Lung (tissue), 16 donors: Measurements from ENCODE around the gene RBM4. TPM values are rescaled to one million over a fixed set of nuclear protein-coding genes. Genes with fewer than 3 reads are reported as not detected.
"Not testable (repeated sequence)": the region's sequence is repeated elsewhere in the genome, so short reads cannot be mapped to it uniquely, and the experiment has no call there.

Source experiments
- ATAC-seq: fragments of 200-7000 bp; cut with Tn5 transposase; one replicate; pipeline ENCODE4 v1.9.1; 2020; ENCODE audit warnings: moderate number of reproducible peaks; ENCODE audit not compliant: insufficient read depth, low FRiP score
- DNase-seq, 3 donors: peaks; one replicate each; pipeline ENCODE4 v3.0.0-alpha.2; 2013 to 2017
- H3K27ac ChIP-seq, 2 donors: one replicate each; pipeline ENCODE4 v1.5.1; 2013; ENCODE audit warnings: mild to moderate bottlenecking in 2 of 2, moderate library complexity in 2 of 2, control low read depth in 1 of 2, inconsistent platforms in 1 of 2, low read depth in 1 of 2, low read length in 1 of 2
- H3K27me3 ChIP-seq, 3 donors: one replicate each; pipeline ENCODE4 v1.5.1; 2013; ENCODE audit warnings: low read length in 2 of 3; ENCODE audit not compliant: control insufficient read depth in 3 of 3, insufficient read depth in 3 of 3
- H3K36me3 ChIP-seq, 4 donors: one replicate each; pipeline ENCODE4 v1.5.1; 2013; ENCODE audit warnings: low read length in 4 of 4, mild to moderate bottlenecking in 1 of 4, moderate library complexity in 1 of 4; ENCODE audit not compliant: control insufficient read depth in 4 of 4, insufficient read depth in 4 of 4
- H3K4me1 ChIP-seq, 5 donors: one replicate each; pipeline ENCODE4 v1.5.1; 2013; ENCODE audit warnings: low read length in 5 of 5, mild to moderate bottlenecking in 2 of 5, moderate library complexity in 1 of 5; ENCODE audit not compliant: control insufficient read depth in 5 of 5, insufficient read depth in 5 of 5
- H3K4me3 ChIP-seq: one replicate; pipeline ENCODE4 v1.5.1; 2013; ENCODE audit warnings: mild to moderate bottlenecking, control low read depth, moderate library complexity
- H3K9ac ChIP-seq, 2 donors: one replicate each; pipeline ENCODE4 v1.5.1; 2013; ENCODE audit warnings: low read length in 2 of 2, control low read depth in 1 of 2; ENCODE audit not compliant: insufficient read depth in 1 of 2
- H3K9me3 ChIP-seq, 4 donors: one replicate each; pipeline ENCODE4 v1.5.1; 2013; ENCODE audit warnings: low read length in 3 of 4, mild to moderate bottlenecking in 1 of 4, moderate library complexity in 1 of 4; ENCODE audit not compliant: control insufficient read depth in 4 of 4, insufficient read depth in 3 of 4
- WGBS, 2 donors: extraction: QIAGEN DNeasy Blood & Tissue Kit; methylation state at CpG; one replicate each; pipeline ENCODE4 v1.1.7; 2013; 5-methylcytosine and 5-hydroxymethylcytosine counted together
- long read RNA-seq, 5 donors: transcript quantifications; one replicate each; lab custom pipeline, GENCODE V29; 2026
- polyA plus RNA-seq, 2 donors: library from polyadenylated mRNA; stranded (reverse); fragments of 200-250 nt; gene quantifications; one replicate each; pipeline ENCODE4 v1.2.1, GENCODE V29; 2013
- total RNA-seq, 2 donors: library from RNA; depleted of rRNA in 1 of 2; stranded (reverse); fragments of >200 nt in 1 of 2; gene quantifications; one replicate each; pipeline ENCODE4 v1.2.1, GENCODE V29; 2014 to 2021
- TF ChIP-seq, protein P1 (sequence below): IDR thresholded peaks from 2 replicates; pipeline ENCODE4 v1.5.1; 2012; ENCODE audit warnings: mild to moderate bottlenecking; ENCODE audit errors: control extremely low read depth, extremely low read depth
- donor health status: control.
- donor health status: control.
- donor health status: Bipolar disorder and iron deficiency.
- donor health status: healthy.
- donor health status: DM: yes; HTN: yes; CAD: no.

The RBM4 gene, protein sequence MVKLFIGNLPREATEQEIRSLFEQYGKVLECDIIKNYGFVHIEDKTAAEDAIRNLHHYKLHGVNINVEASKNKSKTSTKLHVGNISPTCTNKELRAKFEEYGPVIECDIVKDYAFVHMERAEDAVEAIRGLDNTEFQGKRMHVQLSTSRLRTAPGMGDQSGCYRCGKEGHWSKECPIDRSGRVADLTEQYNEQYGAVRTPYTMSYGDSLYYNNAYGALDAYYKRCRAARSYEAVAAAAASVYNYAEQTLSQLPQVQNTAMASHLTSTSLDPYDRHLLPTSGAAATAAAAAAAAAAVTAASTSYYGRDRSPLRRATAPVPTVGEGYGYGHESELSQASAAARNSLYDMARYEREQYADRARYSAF
- total RNA-seq (100 to 1,000 TPM; 102 to 153 TPM), polyA plus RNA-seq (10 to 100 TPM; 77.2 to 98.8 TPM)
- long read RNA-seq, donor 1, transcript RBM4-203 (3 exons, 921 nt): major isoform, 33 of 120 reads
- long read RNA-seq, donor 1, transcript RBM4-205 (3 exons, 2,321 nt): minor isoform, 8 of 120 reads
- long read RNA-seq, donor 1, transcript RBM4-206 (2 exons, 1,548 nt): minor isoform, 10 of 120 reads
- long read RNA-seq, donor 1, transcript RBM4-201 (4 exons, 1,694 nt): minor isoform, 26 of 120 reads
- long read RNA-seq, donor 1, partial matches to known transcripts: 33 of 120 reads
- long read RNA-seq, donor 1, other reads (novel, unspliced or antisense): 0 of 120 reads
- long read RNA-seq, donor 2, transcript RBM4-203 (3 exons, 921 nt): major isoform, 16 of 46 reads
- long read RNA-seq, donor 2, transcript RBM4-201 (4 exons, 1,694 nt): minor isoform, 9 of 46 reads
- long read RNA-seq, donor 2, partial matches to known transcripts: 13 of 46 reads
- long read RNA-seq, donor 2, other reads (novel, unspliced or antisense): 0 of 46 reads
- long read RNA-seq, donor 3, transcript RBM4-203 (3 exons, 921 nt): major isoform, 18 of 74 reads
- long read RNA-seq, donor 3, transcript RBM4-201 (4 exons, 1,694 nt): minor isoform, 16 of 74 reads
- long read RNA-seq, donor 3, partial matches to known transcripts: 28 of 74 reads
- long read RNA-seq, donor 3, other reads (novel, unspliced or antisense): 0 of 74 reads
- long read RNA-seq, donor 4, transcript RBM4-203 (3 exons, 921 nt): major isoform, 16 of 78 reads
- long read RNA-seq, donor 4, transcript RBM4-201 (4 exons, 1,694 nt): minor isoform, 10 of 78 reads
- long read RNA-seq, donor 4, transcript RBM4-206 (2 exons, 1,548 nt): minor isoform, 5 of 78 reads
- long read RNA-seq, donor 4, partial matches to known transcripts: 44 of 78 reads
- long read RNA-seq, donor 4, other reads (novel, unspliced or antisense): 0 of 78 reads
- long read RNA-seq, donor 5, transcript RBM4-203 (3 exons, 921 nt): major isoform, 45 of 163 reads
- long read RNA-seq, donor 5, transcript RBM4-206 (2 exons, 1,548 nt): minor isoform, 8 of 163 reads
- long read RNA-seq, donor 5, transcript RBM4-205 (3 exons, 2,321 nt): minor isoform, 8 of 163 reads
- long read RNA-seq, donor 5, transcript RBM4-201 (4 exons, 1,694 nt): minor isoform, 28 of 163 reads
- long read RNA-seq, donor 5, partial matches to known transcripts: 33 of 163 reads
- long read RNA-seq, donor 5, other reads (novel, unspliced or antisense): 24 of 163 reads

DNA sequence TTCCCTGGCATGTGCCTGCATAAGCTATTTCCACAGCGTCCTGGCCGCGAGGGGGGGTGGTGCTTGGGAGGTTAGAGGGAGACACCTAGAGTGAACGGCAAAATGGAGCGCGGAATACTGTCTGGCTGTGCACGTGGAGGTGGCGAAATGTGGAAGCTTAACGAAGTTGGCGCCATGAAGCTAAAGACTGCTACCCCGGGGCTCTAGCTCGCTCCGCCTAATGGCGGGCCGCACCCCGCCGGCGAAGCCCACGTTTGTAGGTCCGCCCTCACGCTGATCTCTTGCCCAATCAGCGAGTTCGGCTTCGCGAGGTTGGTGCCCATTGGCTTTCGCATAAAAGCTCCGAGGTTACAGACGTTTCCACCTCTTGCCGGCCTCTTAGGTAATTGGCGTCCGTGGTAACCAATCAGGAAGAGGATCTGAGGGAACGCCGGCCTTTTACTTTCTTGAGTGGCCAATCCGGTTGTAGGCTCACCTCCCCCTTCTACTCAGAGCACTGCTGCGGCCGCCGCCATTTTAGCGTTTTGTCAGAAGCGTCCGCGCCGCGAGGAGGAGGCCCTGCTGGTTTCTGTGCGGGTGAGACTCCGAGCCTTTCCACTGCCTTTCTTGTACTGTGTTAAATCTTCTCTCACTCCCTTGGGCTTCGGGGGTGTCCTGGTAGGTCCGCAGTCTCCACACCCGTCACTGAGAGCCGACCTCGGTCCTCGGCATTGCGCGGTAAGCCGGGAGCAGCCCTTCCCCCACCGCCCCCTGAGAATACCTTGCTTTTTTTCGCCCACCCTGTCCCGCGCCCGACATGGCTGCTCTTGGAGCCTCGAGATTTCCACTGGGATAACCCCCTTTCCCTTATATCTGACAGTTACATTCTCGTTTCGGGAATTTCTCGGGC, at the start of gene RBM4:
Gene RBM4 (plus strand): TSS at position 527 of the 889 bp plus-strand sequence. CDS start 1,009 bp downstream, outside the sequence.
- H3K36me3 ChIP-seq: peaks cover 5 to 36% (median 18%) of the 10 kb centered on the region in 4 donors
- WGBS, 2 donors: 0% methylated on average over 60 to 63 of the region's 63 CpGs
- ATAC-seq: peak; percentile 97

DNA sequence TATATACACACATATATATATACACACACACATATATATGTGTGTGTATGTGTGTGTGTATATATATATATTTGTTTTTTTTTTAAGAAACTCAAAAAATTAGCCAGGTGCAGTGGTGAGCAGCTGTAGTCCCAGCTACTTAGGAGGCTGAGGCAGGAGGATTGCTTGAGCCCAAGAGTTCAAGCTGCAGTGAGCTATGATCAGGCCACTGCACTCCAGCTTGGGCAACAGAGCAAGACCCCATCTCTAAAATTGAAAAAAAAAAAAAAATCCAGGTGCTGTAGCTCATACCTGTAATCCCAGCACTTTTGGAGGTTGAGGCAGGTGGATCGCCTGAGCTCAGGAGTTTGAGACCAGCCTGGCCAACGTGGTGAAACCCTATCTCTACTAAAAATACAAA, 49.2 kb upstream of the RBM4 start:
- peaks cover 0 to 14% (median 3%) of the 10 kb centered on the region in 5 donors for H3K4me1 ChIP-seq
- not testable (repeated sequence) for H3K27me3 ChIP-seq, H3K27ac ChIP-seq, DNase-seq, ATAC-seq, H3K36me3 ChIP-seq, H3K9ac ChIP-seq, H3K9me3 ChIP-seq, H3K4me3 ChIP-seq
- WGBS, 2 donors: 70 to 78% methylated on average over 2 of the region's 2 CpGs

More for the DNA sequence above, at the start of gene RBM4:
- H3K27me3 ChIP-seq: no peaks in the 10 kb centered on the region
- TF ChIP-seq, protein P1, sequence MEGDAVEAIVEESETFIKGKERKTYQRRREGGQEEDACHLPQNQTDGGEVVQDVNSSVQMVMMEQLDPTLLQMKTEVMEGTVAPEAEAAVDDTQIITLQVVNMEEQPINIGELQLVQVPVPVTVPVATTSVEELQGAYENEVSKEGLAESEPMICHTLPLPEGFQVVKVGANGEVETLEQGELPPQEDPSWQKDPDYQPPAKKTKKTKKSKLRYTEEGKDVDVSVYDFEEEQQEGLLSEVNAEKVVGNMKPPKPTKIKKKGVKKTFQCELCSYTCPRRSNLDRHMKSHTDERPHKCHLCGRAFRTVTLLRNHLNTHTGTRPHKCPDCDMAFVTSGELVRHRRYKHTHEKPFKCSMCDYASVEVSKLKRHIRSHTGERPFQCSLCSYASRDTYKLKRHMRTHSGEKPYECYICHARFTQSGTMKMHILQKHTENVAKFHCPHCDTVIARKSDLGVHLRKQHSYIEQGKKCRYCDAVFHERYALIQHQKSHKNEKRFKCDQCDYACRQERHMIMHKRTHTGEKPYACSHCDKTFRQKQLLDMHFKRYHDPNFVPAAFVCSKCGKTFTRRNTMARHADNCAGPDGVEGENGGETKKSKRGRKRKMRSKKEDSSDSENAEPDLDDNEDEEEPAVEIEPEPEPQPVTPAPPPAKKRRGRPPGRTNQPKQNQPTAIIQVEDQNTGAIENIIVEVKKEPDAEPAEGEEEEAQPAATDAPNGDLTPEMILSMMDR: no peak
- DNase-seq: peak; percentile 99 to 100 (median 100)
- peak within 1 kb of the TSS; percentile 93 for H3K27ac ChIP-seq
- peak within 1 kb of the TSS; percentile 96 to 97 for H3K9ac ChIP-seq
- H3K9me3 ChIP-seq: no peaks in the 10 kb centered on the region
- peaks cover 10 to 48% (median 26%) of the 10 kb centered on the region in 5 donors for H3K4me1 ChIP-seq
- H3K4me3 ChIP-seq: peak within 1 kb of the TSS; percentile 84

DNA sequence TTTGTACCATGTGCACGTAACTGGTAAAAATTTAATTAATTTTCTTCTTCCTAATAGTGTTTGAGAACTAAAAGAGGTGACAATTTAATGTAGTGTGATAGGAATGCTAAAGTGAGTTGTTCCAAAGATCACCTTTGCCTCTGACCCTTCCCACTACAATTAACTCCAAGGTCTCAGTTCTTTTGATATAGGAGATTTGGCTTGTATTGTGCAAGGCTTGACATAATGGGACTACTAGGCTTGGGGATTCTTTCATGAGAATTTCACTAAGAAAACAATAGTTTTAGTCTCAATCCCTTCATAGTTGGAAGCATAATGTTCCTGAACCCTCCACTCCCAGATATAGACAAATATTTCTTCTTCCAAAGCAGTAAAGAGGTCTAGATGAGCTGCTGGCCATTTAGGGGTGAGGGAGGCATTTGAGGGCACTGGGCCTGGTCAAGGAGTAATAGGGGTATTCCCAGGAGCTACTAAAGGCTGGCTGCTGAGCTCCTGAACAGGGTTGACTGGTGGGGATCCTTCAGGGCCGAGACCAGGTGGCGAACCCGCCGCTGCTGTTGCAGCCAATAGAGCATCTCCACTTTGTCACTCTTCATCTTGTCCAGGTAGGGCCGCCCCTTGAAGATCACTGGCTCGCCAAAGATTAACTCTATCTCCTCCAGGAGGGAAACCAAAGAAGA, 48.4 kb upstream of the RBM4 start:
- TF ChIP-seq, protein P1: no peak
- DNase-seq (no peak), ATAC-seq (no peak)
- Histone ChIP-seq H3K27me3 (no peaks in the 10 kb centered on the region), H3K4me1 (peaks cover 0 to 20% (median 11%) of the 10 kb centered on the region in 5 donors), H3K4me3 (no peak overlapping the region), H3K9me3 (no peaks in the 10 kb centered on the region), H3K27ac (no peak overlapping the region), H3K36me3 (no peaks in the 10 kb centered on the region), H3K9ac (no peak overlapping the region)
- WGBS, 2 donors: 96 to 99% methylated on average over 6 to 7 of the region's 7 CpGs
